Measurements from ENCODE around the gene HPX. TPM values are rescaled to one million over a fixed set of nuclear protein-coding genes. Genes with fewer than 3 reads are reported as not detected.

The HPX gene
- total RNA-seq, 1 experiment from 2014 or later, result 1.2 TPM

- Mint-ChIP-seq H3K9me3 (no peaks in the 10 kb centered on the region; a peak in 1 of 5 replicates), H3K36me3 (ENCODE audit: insufficient read depth in 1 of 3, low read depth in 3 of 3) (peaks cover 0 to 3% (median 0%) of the 10 kb centered on the region in 3 experiments; a peak in 1 of 7 replicates), H3K4me1 (peaks cover 25 to 34% of the 10 kb centered on the region in 2 experiments), H3K4me3 (peak overlapping the region; percentile 84 to 93), H3K27me3 (ENCODE audit: low read depth) (peaks cover 8% of the 10 kb centered on the region), H3K27ac (no peak overlapping the region)
- H3K9ac ChIP-seq (ENCODE audit: extremely low read depth, insufficient read length, low read length), result no peak overlapping the region
- H3K4me2 ChIP-seq (ENCODE audit: insufficient read depth, insufficient read length, low read length), result peak overlapping the region; percentile 36
- H4K91ac ChIP-seq (ENCODE audit: insufficient read length, low read depth, low read length), result no peak overlapping the region
- H2BK5ac ChIP-seq (ENCODE audit: insufficient read length, low read length), result no peak overlapping the region
- H3K27ac ChIP-seq (ENCODE audit: insufficient read length, low read depth, low read length), result no peak overlapping the region
- no peak overlapping the region for H4K8ac ChIP-seq (replicated peaks; ENCODE audit: insufficient read length, low read depth, low read length)
- no peak overlapping the region for H3T11ph ChIP-seq (ENCODE audit: low read length)
- H3K27me3 ChIP-seq (ENCODE audit: insufficient read depth, low read length), result 0 out of 2 replicates have a peak, but pooled peaks cover 2% of the 10 kb centered on the region
- no peak overlapping the region for H2AK5ac ChIP-seq (ENCODE audit: insufficient read length, low read length)
- no peak overlapping the region for H2BK12ac ChIP-seq (ENCODE audit: insufficient read length, low read depth, low read length)
- no peak overlapping the region for H2BK15ac ChIP-seq (ENCODE audit: low read depth, low read length)
- H3K79me2 ChIP-seq (ENCODE audit: insufficient read depth, low read length), result no peaks in the 10 kb centered on the region
- no peaks in the 10 kb centered on the region for H4K20me1 ChIP-seq (ENCODE audit: control insufficient read depth, insufficient read depth, insufficient read length)
- no peak overlapping the region for H2AFZ ChIP-seq (ENCODE audit: low read length)
- no peak for DNase-seq
- H3K56ac ChIP-seq (ENCODE audit: insufficient read length, low read depth, low read length), result no peak overlapping the region
- H3K79me1 ChIP-seq (ENCODE audit: insufficient read depth, low read depth, low read length, poor library complexity, severe bottlenecking), result no peaks in the 10 kb centered on the region
- H3K23ac ChIP-seq (ENCODE audit: insufficient read length, low read depth, low read length), result no peak overlapping the region
- no peaks in the 10 kb centered on the region for H3K9me3 ChIP-seq (ENCODE audit: control insufficient read depth, low read depth, low read length)
- no peaks in the 10 kb centered on the region; the same call in 1 of the 2 replicates for H3K4me1 ChIP-seq (ENCODE audit: insufficient read depth, low read length)
- H3K18ac ChIP-seq (ENCODE audit: insufficient read length, low read depth, low read length), result no peak overlapping the region
- H2BK120ac ChIP-seq (ENCODE audit: low read depth, low read length, poor library complexity, severe bottlenecking), result no peak overlapping the region
- H3K23me2 ChIP-seq (ENCODE audit: insufficient read length, low read depth, low read length, poor library complexity, severe bottlenecking), result peaks cover 7% of the 10 kb centered on the region
- H2BK20ac ChIP-seq (ENCODE audit: low read depth, low read length, poor library complexity, severe bottlenecking), result no peak overlapping the region
- no peak overlapping the region for H4K5ac ChIP-seq (ENCODE audit: insufficient read length, low read depth, low read length)
- no CpG with 5 or more reads among the region's 19 CpGs for WGBS (ENCODE audit: extremely low coverage, insufficient read length, low lambda C conversion rate)
- TF ChIP-seq CTCF (conservative IDR thresholded peaks at IDR 0.05), result no peak
- no peak overlapping the region for H3K4ac ChIP-seq (ENCODE audit: low read depth, low read length)
- no peak overlapping the region for H3K14ac ChIP-seq (ENCODE audit: insufficient read depth, low read length)
Measured at GRCh38 chr11:6390718-6391469, 49.9 kb downstream of the HPX start.
